GM12875 (cell line): ENCODE results near the gene HOXA13.

Experiments
- H3K4me3 ChIP-seq: one replicate; pipeline ENCODE4 v1.5.1; 2011; ENCODE audit warnings: low read depth, low read length, control low read depth
- TF ChIP-seq, protein P1 (sequence below): IDR thresholded peaks from 2 replicates; pipeline ENCODE4 v1.5.1; 2011; ENCODE audit warnings: low read depth, mild to moderate bottlenecking, control low read depth, inconsistent platforms, low read length, moderate library complexity, borderline replicate concordance; ENCODE audit not compliant: insufficient read depth

HOXA13 gene

DNA sequence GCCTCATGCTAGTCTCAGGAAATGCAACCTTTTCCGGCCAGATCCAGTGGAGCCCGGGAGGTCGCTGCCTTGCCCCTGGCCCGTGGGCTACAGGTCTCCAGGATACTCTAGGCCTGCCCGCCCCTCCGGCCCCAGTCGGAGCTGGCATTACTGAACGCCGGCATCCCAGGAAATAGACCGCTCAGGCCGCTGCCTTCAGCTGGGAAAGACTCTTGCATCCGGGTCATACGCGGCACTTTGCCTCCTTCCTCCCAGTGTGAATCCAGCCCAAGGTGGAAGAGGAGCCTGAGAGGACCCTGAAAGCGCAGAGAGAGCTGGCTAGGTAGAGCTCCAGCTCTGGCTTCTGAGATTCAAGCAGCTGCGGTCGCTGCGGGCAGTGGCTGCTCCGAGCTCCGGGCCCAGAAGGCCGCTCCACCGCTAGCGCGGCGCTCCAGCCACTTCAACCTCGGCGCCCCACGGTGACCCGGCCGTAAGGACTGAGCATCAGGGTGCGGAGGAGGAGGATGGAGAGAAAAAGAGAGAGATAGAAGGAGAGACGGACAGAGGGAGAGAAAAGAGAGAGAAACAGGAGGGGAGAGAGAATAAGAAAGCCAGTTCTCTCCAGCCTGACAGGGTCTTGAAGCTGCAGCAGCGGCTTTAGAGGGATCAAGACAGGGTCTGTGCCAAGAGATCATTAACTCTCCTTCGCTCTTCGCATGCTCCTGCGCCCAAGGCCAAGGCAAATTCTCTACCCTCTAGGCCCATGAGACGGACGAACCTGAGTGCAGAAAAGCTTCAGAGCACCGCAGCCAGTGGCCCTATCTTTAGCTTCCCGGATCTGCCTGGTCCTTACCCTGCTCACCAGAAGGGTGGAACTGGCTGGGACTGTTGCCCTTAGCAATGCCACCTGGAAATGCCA is 24.0 kb downstream of the HOXA13 start:
- H3K4me3 ChIP-seq = no peak overlapping the region
- TF ChIP-seq, protein P1, sequence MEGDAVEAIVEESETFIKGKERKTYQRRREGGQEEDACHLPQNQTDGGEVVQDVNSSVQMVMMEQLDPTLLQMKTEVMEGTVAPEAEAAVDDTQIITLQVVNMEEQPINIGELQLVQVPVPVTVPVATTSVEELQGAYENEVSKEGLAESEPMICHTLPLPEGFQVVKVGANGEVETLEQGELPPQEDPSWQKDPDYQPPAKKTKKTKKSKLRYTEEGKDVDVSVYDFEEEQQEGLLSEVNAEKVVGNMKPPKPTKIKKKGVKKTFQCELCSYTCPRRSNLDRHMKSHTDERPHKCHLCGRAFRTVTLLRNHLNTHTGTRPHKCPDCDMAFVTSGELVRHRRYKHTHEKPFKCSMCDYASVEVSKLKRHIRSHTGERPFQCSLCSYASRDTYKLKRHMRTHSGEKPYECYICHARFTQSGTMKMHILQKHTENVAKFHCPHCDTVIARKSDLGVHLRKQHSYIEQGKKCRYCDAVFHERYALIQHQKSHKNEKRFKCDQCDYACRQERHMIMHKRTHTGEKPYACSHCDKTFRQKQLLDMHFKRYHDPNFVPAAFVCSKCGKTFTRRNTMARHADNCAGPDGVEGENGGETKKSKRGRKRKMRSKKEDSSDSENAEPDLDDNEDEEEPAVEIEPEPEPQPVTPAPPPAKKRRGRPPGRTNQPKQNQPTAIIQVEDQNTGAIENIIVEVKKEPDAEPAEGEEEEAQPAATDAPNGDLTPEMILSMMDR = no peak

DNA sequence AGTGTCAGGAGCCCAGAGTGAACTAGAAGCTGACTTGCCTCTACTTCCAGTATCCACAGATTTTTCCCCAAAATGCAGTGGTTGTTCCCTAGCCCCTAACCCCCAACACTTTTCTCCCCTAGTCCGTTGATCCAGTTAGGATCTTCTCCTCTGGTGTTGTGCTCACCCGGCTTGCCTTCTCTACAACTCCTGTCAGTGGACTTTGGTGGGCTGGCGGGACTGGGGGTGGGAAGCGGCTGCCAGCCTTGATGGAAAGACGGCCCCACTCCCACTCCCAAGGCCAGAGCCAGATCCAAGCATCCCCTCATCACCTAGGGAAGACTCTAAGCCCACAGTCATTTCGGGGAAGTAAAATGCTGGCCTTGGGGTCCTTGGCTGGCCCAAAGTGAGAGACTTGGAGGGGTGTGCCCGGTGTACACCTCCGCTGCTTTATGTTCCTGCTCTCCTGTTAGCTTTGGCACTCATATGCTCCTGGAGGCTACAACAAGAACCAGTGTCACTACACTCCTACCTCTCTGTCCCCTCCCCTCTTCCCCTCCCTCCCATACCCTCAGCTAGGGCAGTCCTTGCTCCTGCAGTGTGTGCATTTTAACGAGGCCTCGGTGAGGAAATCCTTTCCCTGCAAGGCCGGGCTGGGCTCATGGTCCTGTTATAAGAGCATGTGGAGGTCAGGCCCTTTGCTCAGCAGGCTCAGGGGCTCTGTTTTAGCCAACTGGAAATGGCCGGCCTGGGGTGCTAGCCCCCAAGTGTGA is 24.8 kb downstream of the HOXA13 start:
- TF ChIP-seq, protein P1 = no peak
- no peak overlapping the region for H3K4me3 ChIP-seq

DNA sequence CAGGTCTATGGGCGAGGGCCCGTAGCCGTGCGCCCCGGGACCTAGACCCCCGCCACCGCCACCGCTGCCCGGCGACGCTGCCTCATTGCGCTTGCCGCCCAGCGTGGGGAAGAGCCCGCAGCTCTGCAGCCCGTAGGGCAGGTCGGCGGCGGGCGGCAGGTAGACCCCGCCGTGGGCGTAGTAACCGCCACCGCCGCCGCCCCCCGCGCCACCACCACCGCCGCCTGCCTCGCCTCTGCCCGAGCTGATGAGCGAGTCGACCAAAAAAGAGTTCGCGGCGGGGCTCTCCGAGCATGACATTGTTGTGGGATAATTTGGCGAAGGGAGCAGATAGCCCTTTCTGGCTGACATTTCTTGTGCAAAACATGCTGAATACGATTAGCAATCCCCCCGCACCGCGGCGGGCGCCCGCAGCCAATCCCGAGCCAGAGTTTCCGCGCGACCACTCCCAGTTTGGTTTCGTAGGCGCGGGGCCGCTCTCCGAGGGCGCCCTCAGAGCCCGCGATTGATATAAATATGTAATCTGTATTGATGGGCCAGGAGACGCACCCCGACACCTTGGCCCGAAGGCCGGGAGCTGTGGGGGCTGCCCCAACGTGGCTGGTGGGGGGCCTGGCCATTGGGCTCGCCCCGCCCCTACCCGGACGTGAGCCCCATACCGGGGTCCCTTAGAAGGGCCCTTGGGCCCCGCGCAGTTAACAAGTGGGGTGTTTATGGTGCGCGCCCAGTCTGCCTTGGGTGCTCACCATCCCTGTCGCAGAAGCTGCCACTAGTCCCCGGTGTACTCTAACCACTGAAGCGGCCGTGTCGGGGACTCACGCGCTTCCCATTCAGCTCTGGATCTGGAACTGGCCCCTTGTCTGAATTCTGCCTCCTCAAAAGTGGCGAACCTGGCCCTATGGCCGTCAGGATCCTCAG is 25.7 kb downstream of the HOXA13 start, which contains the start of gene HOXA10:
Gene HOXA10 (minus strand): TSS at position 365 of the 918 bp plus-strand sequence. CDS start 14 bp downstream, at position 351.
- no peak within 1 kb of the TSS for H3K4me3 ChIP-seq
- TF ChIP-seq, protein P1 = no peak

DNA sequence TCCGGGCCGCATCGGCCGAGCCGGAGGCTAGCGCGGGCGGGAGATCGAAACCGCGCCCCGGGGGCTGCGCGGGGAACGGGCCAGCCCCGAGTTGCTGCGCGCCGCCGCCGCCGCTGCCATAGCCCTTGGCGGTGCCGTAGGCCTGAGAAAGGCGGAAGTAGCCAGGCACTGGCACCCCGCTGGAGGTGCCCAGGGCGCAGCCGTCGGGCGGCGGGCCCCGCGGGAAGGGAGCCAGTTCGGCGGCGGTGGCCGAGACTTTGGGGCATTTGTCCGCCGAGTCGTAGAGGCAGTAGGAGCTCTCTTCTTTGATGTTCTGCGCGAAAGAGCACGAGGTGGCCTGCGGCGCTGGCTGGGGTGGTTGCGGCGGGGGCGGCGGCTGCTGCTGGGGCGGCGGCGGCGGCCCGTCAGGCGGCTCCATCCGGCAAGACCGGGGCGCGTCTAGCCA is 26.4 kb downstream of the HOXA13 start:
- TF ChIP-seq, protein P1 = no peak
- H3K4me3 ChIP-seq = no peak overlapping the region

DNA sequence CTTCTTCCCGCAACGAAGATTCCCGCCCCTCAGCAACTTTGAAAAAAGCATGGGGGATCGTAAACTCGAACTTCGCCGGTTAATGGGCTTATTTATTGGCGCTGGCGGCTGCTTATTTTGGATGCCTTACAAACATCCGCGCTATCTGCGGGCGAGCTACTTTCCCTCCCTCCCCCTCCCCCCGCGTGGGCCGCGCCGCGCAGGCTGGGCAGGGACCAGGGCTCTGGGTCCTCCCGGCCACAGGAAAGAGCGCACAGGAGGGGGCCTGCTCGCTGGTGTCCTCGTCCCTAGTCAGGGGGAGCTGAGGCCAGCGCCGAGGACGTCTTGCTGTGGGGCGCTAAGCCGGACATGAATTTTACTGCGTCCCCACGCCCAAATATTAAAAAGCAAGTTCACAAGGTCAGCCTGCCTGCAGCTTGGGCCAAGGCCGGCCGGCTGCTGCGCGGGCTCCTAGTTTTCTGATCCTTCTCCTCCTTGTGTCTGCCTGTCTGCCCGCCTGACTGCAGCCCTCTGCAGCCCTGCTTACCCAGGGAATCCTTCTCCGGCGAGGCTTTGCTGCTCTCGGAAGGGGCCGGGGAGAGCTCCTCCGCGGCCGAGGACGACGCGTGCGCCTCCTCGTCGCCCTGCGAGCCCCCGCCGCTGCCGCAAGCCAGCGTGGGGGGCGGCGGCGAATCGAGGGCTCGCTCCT is 26.9 kb downstream of the HOXA13 start:
- H3K4me3 ChIP-seq = no peak overlapping the region
- TF ChIP-seq, protein P1 = no peak

DNA sequence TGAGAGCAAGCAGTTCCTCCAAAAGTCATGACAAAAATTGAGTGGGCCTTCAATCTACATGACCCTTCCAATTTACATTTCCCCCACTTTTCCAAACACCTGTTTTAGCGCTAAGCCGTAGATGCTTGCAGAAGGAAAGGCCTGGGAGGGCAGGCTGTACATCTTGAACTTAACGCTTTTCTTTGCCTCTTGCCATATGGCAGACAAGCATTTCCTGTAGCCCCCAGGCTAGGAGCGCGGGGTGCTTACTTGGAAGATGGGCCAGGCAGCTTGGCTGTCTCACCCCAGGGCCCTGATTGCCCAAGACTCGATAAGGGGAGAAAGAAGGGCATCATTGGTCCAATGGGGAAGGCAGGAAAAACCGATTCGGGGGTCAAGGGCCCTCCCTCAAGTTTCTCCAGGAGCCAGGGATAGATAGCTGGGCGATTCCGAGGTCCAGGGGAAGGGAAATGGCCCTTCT is 27.5 kb downstream of the HOXA13 start:
- TF ChIP-seq, protein P1 = no peak
- no peak overlapping the region for H3K4me3 ChIP-seq
